ENCODE measurements around the gene ACTL8. TPM values are rescaled to one million over a fixed set of nuclear protein-coding genes. Genes with fewer than 3 reads are reported as not detected.
A peak's percentile ranks its signal among the peaks of the same experiment; 100 is the strongest.

ACTL8 gene
- total RNA-seq, 6 experiments from 2014 or later: 0.12 to 0.14 TPM; not detected in 4

DNA sequence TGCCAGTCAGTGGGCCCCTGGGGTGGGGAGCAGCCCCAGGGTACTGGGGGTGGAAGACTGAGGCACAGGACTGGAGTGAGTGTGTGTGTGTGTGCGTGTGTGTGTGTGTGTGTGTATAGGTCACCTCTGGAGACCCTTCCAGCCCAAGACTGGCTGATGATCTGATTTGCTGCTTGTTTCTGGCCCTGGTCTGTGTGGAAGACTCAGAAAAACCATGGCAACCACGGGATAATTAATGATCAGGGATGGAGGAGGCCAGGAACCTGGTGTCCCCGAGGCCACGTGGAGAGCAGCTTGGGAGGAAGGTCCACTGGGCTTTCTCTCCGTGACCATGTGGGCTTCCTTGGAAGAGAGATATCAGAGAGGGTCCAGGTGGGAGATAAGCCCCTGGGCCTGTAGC is 4.8 kb upstream of the ACTL8 start:
- peaks cover 6% of the 10 kb centered on the region; the same call in 1 of the 2 replicates for H3K36me3 Mint-ChIP-seq (ENCODE audit: low read depth)
- no peak overlapping the region; the same call in 1 of the 2 replicates for H3K27ac Mint-ChIP-seq
- H3K4me1 Mint-ChIP-seq (ENCODE audit: low read depth): peaks cover 7% of the 10 kb centered on the region
- TF ChIP-seq, protein P1, sequence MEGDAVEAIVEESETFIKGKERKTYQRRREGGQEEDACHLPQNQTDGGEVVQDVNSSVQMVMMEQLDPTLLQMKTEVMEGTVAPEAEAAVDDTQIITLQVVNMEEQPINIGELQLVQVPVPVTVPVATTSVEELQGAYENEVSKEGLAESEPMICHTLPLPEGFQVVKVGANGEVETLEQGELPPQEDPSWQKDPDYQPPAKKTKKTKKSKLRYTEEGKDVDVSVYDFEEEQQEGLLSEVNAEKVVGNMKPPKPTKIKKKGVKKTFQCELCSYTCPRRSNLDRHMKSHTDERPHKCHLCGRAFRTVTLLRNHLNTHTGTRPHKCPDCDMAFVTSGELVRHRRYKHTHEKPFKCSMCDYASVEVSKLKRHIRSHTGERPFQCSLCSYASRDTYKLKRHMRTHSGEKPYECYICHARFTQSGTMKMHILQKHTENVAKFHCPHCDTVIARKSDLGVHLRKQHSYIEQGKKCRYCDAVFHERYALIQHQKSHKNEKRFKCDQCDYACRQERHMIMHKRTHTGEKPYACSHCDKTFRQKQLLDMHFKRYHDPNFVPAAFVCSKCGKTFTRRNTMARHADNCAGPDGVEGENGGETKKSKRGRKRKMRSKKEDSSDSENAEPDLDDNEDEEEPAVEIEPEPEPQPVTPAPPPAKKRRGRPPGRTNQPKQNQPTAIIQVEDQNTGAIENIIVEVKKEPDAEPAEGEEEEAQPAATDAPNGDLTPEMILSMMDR (IDR thresholded peaks at IDR 0.05): no peak
- H3K9me3 Mint-ChIP-seq: peaks cover 17% of the 10 kb centered on the region
- H3K4me3 Mint-ChIP-seq: no peak overlapping the region
- no peak for DNase-seq
- H3K27me3 Mint-ChIP-seq (ENCODE audit: insufficient read depth): peaks cover 6% of the 10 kb centered on the region; the same call in 1 of the 2 replicates

DNA sequence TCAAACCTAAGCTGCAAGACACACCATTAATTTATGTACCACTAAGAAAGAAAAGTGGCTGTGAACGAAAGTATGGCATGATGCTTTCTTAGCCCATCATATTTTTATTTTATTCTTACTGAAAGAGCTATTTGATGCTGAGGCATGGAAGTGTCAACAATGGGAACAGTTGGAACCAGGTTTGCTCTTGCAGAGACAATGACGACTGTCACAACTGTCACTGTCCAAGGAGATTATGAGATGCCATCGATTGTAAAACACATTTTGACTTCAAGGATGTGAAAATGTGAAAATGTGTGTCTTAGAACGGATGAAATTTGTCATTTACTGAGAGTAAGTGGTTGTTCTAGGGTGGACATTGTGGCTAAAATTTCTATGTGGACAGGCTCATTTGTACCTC is 2.8 kb upstream of the ACTL8 start:
- H3K27ac Mint-ChIP-seq: no peak overlapping the region
- no peak overlapping the region for H3K4me3 Mint-ChIP-seq
- H3K4me1 Mint-ChIP-seq (ENCODE audit: low read depth): no peaks in the 10 kb centered on the region
- H3K27me3 Mint-ChIP-seq (ENCODE audit: insufficient read depth): peaks cover 6% of the 10 kb centered on the region; the same call in 1 of the 2 replicates
- TF ChIP-seq, protein P1 (IDR thresholded peaks at IDR 0.05): no peak
- peaks cover 9% of the 10 kb centered on the region; the same call in 1 of the 2 replicates for H3K36me3 Mint-ChIP-seq (ENCODE audit: low read depth)
- peaks cover 30% of the 10 kb centered on the region for H3K9me3 Mint-ChIP-seq
- no peak for DNase-seq

DNA sequence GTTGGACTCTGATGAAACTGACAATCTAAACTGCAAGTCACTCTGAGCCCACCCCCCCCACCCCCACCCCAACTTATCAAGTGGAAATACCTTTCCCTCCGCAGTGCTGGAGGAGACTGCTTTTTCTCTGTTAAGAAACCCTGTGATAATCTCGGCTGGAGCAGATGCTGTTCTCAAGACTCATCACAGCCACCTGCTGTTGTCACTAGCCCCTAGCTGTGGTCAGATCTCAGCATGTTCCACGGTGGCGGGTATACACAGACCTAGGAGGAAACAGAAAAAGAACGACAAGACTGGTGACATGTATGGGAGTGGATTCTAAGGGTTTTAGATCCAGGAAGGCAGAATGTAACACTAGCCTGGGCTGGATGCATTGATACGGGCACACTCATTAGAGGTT is 2.3 kb downstream of the ACTL8 start:
- peaks cover 32% of the 10 kb centered on the region for H3K36me3 Mint-ChIP-seq (ENCODE audit: low read depth)
- H3K27me3 Mint-ChIP-seq (ENCODE audit: insufficient read depth): peaks cover 7% of the 10 kb centered on the region
- H3K4me3 Mint-ChIP-seq: no peak overlapping the region
- TF ChIP-seq, protein P1 (IDR thresholded peaks at IDR 0.05): no peak
- no peak overlapping the region for H3K27ac Mint-ChIP-seq
- peaks cover 59% of the 10 kb centered on the region for H3K9me3 Mint-ChIP-seq
- no peaks in the 10 kb centered on the region for H3K4me1 Mint-ChIP-seq (ENCODE audit: low read depth)
- DNase-seq: no peak

DNA sequence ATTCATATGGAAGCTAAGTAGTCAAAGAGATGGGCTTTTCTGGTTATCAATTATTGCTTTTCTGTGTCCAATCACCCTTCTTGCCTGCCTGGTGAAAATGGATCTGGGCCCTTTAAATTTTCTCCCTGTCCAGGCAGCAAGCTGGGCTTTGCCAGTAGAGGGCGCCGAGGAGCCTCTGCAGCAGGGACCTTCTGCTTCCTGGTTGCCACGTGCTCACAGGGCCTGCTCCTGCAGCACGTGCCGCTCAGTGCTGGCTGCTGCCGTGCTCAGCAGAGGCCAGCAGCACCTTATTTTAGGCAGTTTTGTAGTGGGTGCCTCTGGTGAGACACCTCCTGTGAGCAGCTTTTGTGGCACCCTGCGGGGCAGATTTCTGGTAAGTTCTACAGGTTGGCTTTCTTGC is 4.0 kb downstream of the ACTL8 start:
- TF ChIP-seq, protein P1 (IDR thresholded peaks at IDR 0.05): peak; percentile 62
- Mint-ChIP-seq H3K4me3 (no peak overlapping the region), H3K4me1 (ENCODE audit: low read depth) (no peaks in the 10 kb centered on the region; the same call in 1 of the 2 replicates), H3K9me3 (peaks cover 51% of the 10 kb centered on the region), H3K27me3 (ENCODE audit: insufficient read depth) (peaks cover 6% of the 10 kb centered on the region), H3K36me3 (ENCODE audit: low read depth) (peaks cover 32% of the 10 kb centered on the region), H3K27ac (no peak overlapping the region)
- no peak for DNase-seq

DNA sequence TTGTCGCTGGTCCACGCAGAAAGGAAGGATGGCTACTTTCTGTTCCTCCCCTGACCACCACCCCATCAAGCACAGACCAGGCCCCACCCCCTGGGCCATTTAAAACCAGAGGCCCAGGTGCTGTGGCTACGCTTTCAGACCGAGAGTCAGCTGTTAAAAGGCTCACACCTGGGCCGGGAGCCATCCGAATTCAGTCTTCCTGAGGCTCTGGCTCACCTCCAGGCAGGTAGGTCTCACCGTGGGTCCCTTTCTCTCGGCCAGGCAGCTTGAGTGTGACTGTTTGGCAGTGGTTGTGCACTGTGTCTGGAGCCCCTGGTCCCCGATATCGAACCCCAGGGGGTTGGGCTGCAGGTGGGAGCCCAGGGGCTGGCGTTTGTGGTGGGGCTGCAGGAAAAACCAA is 7.2 kb downstream of the ACTL8 start:
- DNase-seq: no peak

More for the DNA sequence above, 7.2 kb downstream of the ACTL8 start:
- Mint-ChIP-seq H3K27ac (no peak overlapping the region), H3K27me3 (ENCODE audit: insufficient read depth) (peaks cover 6% of the 10 kb centered on the region), H3K9me3 (peaks cover 29% of the 10 kb centered on the region), H3K36me3 (ENCODE audit: low read depth) (peaks cover 23% of the 10 kb centered on the region; the same call in 1 of the 2 replicates), H3K4me3 (no peak overlapping the region), H3K4me1 (ENCODE audit: low read depth) (peaks cover 31% of the 10 kb centered on the region)
- TF ChIP-seq, protein P1 (IDR thresholded peaks at IDR 0.05): no peak

All from HFFc6 (cell line).